ELF-1 (cell line): ENCODE results near the gene GALNT18.
"Not testable (repeated sequence)": the region's sequence is repeated elsewhere in the genome, so short reads cannot be mapped to it uniquely, and the experiment has no call there.

Experiments used
- DNase-seq: peaks from one replicate; pipeline ENCODE4 v3.0.0-alpha.2; 2016; ENCODE audit warnings: low read depth, low spot score

GALNT18 gene

DNA sequence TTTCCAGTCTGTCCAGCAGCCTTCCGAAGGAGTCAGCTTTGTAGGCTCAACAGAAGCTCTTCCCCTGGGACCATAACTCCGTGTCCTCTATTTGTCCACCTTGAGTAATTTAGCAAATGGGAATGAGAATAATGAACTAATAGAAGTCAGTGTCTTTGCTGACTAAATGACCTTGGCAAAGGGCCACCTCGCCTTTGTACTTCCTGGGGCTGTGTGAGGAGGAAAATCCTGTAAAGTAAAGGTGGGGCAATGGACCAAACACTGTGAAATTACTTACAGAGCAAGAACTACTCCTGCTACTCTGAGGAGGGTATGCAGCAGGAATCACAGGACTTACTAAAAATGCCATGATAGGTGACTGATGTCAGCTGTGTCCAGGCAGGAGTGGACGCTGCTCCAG, 232.6 kb downstream of the GALNT18 start:
- DNase-seq: no peak

DNA sequence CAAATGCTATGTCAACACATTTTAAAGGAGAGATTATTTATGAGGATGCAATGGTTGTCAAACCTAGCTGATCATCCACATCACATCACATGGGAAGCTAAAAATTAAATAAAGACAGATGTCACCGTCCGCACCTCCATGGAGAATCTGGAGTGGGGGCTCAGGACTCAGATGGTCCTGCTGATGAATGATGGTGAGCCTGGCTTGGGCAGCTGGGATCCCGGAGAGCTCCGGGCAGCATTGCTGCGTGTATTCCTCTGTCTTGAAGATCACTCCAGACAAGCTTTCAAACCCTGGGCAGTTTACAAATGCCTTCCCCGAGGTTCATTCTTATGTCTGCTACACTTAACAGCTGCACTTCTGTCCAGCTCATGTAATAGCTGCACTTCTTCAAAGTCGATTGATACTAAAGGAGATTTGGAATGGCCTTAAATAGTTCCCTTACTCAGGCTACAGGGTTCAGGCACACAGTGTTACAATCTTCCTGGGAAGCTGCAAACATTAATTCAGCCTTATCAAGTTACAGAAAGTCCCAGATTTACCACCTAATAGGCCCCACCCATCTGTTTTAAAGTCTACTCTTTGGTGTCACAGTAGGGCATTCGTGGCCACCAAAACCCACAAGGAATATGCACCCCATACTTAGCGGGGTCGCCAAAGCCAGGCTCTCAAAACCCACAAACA, 234.0 kb downstream of the GALNT18 start:
- DNase-seq: no peak

DNA sequence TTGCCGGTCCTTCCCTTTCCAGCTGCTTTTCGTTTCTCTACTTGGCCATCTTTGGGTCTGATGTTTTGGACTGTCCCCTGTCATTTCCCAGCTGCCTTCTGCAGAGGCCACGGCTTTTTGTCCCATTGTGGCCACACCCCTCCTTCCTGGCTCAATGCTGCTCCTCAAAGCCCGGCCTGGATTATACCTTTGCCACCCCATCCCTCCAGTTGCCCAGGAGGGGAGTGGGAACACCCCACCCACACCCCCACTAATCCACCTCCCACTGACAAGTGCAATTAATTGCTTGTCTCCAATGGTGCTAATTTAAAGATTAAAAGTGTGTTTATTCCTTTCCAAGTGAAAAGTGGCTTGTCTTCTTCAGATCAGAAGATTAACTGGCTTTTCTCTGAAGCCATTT, 234.6 kb downstream of the GALNT18 start:
- DNase-seq: no peak

DNA sequence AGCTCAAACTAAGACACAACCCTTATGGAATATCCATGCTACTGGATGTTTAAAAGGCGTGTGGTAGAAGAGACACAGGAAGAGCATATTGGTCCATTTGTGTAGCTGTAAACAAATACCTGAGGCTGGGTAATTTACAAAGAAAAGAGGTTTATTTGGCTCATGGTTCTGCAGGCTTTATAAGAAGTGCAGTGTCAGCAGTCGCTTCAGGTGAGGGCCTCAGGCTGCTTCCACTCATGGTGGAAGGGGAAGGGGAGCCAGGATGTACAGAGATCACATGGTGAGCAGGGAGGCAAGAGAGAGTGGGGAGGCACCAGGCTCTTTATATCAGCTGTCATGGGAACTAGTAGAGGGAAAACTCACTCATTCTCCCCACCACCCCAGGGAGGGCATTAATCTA, 237.0 kb downstream of the GALNT18 start:
- no peak for DNase-seq

DNA sequence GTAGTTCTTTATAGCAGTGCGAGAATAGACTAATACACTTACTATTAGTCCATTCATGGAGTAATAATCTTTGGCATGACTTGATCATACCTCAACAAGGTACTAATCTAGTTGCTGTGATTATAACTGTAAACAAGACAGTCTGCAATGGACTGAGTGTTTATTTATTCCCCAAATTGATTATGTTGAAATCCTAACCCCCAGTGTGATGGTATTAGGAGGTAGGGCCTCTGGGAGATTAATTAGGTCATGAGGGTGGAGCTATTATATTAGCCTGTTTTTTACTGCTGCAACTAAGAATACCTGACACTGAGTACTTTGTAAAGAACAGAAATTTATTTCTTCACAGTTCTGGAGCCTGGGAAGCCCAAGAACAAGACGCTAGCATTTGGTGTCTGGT, 237.8 kb downstream of the GALNT18 start:
- no peak for DNase-seq

DNA sequence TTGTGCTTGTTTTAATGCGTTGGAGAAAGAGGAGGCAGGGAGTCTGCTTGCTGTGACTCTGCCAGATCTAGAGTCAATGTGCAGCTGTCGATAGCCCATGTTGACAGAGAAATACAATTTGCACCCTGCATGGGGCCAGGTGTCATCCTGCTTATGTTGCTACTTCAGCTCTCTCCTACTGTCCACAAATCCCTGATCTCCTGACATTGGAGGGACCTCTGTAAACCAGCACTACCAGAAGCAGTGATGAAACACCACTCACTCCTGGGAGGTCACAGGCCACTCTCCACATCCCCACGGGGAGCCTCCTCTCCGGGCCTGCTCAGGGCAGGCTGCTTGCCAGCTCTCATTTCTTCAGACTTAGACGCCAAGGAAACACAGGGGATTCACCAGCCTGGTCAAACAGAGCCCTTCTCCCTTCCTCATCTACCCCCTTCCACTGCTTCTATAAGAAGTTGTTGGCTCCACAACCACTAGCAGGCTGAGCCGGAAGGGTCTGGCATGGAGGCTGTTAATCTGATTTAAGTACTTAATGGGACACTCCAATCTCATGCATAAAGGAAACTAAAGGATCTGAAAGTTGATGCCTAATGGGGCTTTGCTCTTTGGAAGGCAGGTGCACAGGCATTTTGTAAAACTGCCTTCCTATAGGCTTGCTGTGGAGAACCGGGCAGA, 238.8 kb downstream of the GALNT18 start:
- no peak for DNase-seq

DNA sequence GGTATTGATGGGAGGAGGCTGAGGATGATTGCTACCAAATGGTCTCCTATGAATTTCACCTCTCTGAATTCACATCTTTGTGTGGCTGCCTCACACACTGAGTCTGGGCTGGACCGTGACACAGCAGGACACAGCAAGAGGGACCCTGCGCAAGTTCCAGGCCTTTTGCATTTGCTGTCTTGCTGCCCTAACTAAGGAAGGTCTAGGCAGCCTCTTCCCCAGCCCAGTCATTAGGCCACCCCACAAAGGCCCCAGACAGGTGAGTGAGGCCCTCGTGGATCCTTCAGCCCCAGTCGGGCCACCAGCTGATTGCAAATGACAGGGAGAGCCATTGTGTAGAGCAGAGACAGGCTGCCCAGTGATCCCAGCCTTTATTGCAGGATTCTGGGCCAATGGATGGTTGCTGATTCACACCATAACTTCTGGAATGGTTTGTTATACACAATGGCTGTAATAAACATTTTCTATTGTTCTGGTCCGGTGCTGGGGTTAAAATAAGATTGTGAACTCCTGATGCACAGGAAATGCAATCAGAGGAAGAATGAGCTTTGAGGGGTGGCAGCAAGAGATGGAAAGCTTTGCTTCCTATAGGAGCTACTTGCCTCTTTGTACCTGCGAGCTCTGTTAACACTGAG, 240.2 kb downstream of the GALNT18 start:
- no peak for DNase-seq

DNA sequence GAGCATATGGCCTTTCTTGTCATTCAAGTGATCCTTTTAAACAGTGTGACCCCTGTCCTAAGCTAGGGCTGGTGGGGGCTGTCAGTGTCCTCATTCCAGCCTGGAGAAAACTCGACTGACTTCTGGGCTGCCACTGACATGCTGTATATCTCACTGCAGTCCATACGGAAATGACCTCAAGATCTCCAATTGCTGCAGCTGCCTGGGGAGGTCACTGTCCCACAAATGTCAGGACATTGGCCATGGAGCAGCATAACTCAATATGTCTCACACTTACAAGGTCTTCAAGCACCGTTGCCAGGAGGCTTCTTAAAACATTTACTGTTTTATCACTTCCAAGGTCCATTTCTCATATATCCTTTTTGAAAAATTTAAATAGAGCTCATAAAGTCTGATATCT, 240.9 kb downstream of the GALNT18 start:
- no peak for DNase-seq

DNA sequence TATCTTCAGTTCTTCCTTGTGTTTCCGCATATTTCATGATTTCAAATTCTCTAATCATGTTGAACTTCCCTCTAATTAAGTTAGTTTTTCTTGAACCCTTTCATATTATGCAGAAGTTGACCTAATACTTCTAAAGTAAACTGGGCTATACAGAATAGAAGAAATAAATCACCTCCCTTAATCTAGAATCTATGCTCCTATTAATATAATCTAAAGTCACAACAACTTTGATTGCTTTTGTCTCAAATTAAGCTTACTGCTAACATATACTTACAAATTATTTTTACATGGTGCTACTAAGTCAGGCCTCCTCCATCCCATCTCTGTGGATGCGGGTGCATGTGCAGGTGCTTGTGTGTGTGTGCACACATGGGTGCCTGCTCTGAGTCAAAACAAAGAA, 241.5 kb downstream of the GALNT18 start:
- DNase-seq: no peak

DNA sequence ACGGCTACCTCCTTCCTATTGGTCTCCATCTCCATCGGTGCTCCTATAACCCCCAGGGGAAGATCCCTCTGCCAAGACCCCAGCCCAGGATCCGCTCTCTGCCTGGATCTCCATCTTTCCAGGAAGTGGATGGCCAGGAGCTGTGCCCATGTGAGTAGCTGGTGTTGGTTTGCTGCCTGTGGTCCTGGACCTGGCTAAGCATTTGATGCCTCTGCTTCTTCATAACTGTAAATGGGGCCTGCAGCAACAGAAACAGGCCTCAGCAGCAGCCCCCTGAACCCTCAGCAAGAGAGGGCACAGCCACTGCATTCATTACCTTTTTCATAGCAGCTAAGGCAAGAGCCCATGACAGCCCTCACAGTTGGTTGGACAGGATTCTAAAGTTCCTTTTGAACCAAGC, 242.1 kb downstream of the GALNT18 start:
- no peak for DNase-seq

DNA sequence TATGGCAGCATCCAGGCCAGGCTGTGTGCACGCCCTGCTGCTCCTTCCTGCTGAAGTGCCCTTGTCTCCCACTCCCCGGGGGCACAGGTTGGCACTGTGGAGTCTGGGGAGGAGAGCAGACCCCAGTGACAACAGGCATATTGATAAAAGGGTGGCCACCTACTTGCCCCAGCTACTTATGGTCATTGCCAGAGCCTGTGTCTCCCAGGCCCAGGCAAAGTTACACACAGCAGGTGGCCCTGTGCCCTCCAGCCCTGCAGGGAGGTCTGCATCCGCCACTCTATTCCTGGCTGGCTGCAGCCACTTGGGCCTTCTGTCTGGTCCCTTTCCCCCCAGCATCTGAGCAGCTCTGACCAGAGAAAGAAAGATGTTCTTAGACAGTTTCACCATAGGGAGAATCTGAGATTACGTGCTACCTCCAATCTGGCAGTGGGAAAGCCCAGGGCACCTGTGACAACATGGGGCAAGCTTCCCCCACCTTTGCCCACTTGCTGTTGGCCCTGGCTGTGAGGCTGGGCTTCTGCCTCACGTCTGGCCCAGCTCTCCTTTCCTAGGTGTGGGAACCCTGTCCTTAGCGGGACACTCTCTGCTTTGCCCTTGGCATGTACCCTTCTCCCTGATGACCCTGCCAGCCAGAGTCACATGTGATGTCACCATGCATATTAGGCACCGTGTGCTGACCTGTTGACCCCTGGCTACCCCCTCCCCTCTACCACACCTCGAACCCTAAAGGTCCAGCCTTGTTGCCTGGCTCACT, 243.4 kb downstream of the GALNT18 start:
- DNase-seq: no peak

DNA sequence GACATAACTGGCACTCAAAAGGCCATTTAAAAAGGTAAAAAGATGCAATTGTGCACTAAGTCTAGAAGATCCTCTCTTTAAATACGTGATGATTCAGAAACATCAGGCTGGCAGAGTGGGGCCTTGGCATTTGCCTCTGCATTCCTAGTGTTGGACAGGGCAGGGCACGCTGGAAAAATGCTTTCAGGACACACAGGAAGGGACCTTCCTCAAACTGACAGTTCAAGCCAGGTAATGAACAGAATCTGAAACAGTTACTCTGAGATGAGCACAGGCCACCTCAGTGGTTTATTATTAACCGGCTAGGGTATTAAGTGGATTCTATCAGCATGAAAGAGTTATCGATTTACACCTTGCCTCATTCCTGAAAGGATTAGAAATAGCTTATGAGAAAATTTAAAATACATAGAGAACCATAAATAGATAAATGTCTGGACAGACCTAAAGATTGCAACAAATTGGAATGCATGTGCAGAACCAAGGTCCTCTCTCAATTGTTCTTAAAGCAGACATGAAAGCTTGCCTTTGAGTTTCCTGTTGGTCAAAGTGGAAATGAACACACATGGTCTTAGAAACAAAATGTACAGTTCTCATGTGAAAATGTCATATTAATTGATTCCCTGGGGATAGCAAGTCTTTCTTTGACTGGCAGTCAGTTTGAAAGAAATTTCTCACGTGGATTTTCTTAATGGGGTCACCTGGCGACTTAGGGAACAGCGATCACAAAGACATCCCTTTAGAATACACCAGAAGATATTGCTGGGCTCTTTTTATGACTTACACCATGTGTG, 247.3 kb downstream of the GALNT18 start:
- DNase-seq: no peak

DNA sequence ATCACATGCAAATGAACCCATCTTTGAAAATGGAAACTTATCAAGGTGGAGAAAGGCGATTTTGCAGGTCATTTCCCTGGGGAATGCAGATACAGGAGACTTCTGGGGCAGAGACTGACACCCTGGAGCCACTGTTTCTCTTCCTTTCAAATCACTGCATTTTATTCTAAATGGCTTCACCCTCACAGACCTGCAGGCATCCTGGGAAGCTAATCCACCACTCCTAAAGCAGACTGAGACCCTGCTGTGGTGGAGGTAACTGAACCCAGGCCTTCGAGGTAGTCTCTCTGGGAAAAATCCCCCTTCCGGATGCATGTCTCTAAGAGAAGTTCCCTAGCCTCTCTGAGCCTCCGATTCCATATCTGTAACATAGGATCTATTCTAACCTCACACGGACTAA, 247.9 kb downstream of the GALNT18 start:
- DNase-seq: no peak

DNA sequence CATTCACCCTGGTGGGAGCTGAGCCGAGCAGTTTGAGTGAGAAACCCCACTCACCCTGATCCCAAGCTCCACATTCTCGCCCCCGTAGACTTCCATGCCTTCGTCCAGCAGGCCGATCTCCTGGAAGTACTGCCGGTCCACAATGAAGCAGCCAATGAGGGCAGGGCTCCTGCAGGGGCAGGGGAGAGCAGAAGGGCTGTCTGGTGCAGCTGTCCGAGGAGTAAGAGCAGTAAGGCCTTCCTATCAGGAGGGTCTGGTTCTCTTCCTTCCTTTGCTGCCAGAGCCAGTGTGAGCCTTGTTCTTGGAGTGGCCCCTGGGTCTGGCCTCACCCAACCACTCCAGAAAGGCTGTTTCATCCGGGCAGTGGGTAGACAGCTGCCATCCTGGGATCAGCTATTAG, 249.3 kb downstream of the GALNT18 start:
- DNase-seq: no peak

DNA sequence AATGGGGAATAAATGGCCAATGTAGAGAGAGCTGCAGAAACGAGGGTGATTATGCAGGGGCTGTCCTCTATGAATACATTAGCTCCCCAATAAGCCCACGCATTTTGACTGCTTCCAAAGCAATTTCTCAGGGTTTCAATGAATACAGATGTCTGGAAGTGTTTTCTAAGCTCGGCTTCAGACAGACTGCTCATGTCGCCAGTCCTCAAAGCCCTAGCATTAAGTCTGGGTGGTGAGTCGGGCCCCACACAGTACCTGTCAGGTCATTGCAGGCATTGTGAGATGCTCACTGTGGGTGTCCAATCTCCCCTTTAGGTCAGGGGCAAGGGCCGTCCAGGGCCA, 250.9 kb downstream of the GALNT18 start:
- DNase-seq: no peak

DNA sequence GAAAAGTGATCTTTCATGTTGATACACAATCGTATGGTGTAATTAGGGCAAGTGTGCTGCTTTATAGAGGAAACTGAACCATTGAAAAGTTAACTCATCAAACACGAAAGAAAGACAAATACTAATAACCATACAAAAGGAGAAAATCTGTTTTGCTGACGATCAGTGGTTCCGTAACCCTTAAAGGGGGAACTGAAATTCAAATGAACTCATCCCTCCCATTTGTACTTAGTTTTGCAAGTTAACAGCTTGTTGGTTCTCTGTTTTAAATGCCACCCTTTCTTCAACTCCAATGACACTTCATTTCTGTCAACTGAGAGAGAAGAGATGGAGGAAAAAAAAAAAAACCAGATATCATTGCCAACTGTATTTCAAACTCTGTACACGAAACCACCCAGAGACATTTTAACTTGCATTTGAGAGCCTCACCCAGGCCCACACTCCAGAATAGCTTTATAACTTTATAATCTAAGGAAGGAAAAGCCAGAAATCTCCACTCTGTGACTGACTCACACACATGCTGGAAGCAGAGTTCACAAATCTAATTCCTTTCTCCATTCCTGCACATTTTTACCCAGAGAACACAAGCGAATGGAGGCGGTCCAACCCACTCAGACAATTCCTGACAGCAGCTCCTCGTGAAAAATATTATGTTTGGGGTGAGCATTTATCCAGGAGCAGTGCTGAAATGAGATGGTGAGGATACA, 251.4 kb downstream of the GALNT18 start:
- DNase-seq: no peak

DNA sequence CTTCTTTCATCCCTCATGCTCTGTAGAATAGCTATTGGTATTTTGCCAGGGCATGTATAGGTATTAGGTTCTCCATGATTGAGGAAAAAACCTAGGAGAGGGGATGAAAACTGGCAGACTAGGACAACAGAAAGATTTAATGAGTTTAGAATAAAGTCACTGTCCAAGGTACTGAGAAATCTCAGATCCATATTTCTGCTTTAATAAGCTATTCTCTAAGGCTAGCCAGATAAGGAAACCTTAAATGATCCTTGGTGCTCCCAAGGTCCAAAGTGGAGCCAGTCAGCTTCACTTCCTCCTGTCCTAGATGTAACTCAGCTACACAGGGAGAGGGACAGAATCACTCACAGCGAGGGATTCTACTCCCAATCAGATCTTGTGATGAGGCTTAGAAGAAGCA, 255.0 kb downstream of the GALNT18 start:
- DNase-seq: no peak

DNA sequence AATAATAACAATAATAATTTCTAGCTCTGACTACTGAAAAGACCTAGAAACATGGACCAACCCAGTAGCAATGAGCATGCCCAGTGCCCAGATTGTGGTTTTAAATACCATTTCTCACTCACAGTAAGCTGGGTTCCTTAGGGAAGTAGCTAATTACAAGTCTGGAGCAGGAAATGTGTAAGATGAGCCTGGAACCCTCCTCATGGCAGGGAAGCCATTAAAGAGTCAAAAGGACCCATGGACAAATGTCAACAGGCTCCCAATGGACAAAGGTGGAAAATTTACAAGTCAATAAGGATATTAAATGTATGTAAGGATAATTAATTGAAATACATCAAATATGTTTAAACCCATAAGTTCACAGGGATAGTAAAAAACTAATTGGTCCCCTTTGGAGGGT, 258.1 kb downstream of the GALNT18 start:
- DNase-seq: no peak

DNA sequence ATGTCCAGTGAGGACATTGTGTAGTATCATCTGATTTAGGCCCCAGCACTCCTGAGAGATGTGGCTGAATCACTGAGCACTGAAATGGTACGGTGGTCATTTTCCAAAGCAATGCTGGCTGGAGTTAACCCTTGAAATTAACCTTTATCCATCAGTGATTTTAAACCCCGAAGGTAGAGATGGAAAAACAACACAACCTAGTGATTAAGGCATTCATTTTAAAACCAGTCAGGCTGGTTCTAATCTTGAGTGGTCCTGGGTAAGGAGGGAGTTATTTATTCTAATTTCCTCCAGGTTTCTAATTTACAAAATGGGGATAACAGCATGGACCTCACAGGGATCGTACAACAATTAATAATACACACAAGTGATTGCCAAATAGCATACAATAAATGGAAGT, 262.2 kb downstream of the GALNT18 start:
- DNase-seq: no peak

DNA sequence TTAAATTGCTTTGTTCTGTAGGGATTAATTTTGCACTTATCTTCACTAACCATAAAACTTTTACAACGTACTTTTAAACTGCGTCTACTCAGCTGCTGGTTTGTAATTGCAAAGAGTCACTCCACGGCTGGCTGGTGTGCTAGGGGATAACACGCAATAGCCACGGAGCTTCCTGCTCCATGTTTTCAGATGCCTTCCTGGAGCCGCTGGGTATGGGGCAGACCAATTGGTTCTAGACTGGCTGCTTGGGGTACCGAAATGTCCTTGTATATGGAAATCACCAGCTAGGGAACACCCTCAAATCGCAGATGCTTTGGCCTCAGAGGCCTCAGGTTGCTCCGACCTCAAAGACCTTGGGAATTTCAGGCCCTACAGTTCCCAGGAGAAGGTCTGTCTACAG, 265.0 kb downstream of the GALNT18 start:
- DNase-seq: no peak

DNA sequence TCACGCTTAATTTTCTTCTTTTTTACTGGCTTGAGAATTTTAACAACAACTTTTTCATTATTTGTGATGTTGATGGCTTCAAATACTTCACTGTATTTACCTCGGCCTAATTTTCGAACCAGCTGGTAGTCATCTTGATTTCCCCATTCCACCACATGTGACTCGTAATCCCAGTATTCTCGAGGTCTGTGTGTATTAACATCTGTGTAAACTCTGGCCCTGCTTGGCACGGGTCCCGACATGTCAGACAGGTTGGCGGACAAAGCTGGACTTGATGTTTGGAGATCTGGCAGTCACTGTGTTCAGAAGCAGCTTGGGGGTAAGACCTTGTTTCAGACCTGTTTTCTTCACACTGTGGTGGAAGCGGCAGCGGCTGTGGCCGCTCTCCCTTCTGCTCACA, 268.9 kb downstream of the GALNT18 start, which contains the start of gene CSNK2A3:
CSNK2A3 (minus strand) TSS at position 373 of the 400 bp plus-strand sequence; CDS start at position 242, 131 bp downstream.
- DNase-seq: not testable (repeated sequence)
